ENCODE data around the gene SLC27A5.

- TF ChIP-seq CTCF (IDR thresholded peaks at IDR 0.05; ENCODE audit: low read length) (no peak), EZH2 (optimal IDR thresholded peaks at IDR 0.05; ENCODE audit: low read depth, low read length) (no peak), EZH2phosphoT487 (IDR thresholded peaks at IDR 0.05; ENCODE audit: low read length) (no peak)
These were observed 35.9 kb downstream of the SLC27A5 start, which contains the start of gene ZNF446 for GRCh38 chr19:58475714-58476497.

All from MM.1S (cell line).